Fibroblast of pulmonary artery (primary cell): ENCODE measurements around the gene MED10.

Source experiments
- DNase-seq: peaks from one replicate; pipeline ENCODE4 v3.0.0-alpha.2; 2010; ENCODE audit warnings: low read depth
- H3K4me3 ChIP-seq: replicated peaks from 2 replicates; pipeline ENCODE4 v1.5.1; 2011; ENCODE audit warnings: low read depth, mild to moderate bottlenecking, control low read depth, low read length, moderate library complexity
- CTCF ChIP-seq: IDR thresholded peaks from 2 replicates; pipeline ENCODE4 v1.5.1; 2011; ENCODE audit warnings: mild to moderate bottlenecking, control low read depth, low read length, inconsistent platforms; ENCODE audit errors: missing control alignments

The MED10 gene

GRCh38 chr5:6377905-6378765 lies at the start of gene MED10:
Gene MED10 (minus strand): TSS chr5:6378547. CDS start chr5:6378483, 64 bp downstream.
- TF ChIP-seq CTCF = no peak
- peak; percentile 90 for DNase-seq
- H3K4me3 ChIP-seq = peak within 1 kb of the TSS; percentile 98

GRCh38 chr5:6427694-6428093 lies 49.3 kb upstream of the MED10 start:
- DNase-seq = no peak
- TF ChIP-seq CTCF = no peak
- H3K4me3 ChIP-seq = no peak overlapping the region

GRCh38 chr5:6424700-6425099 lies 46.4 kb upstream of the MED10 start:
- H3K4me3 ChIP-seq = no peak overlapping the region
- no peak for DNase-seq
- no peak for TF ChIP-seq CTCF

GRCh38 chr5:6424110-6424659 lies 45.8 kb upstream of the MED10 start:
- no peak for TF ChIP-seq CTCF
- no peak for DNase-seq
- no peak overlapping the region for H3K4me3 ChIP-seq

- TF ChIP-seq CTCF = no peak
- H3K4me3 ChIP-seq = no peak overlapping the region
- no peak for DNase-seq
These were observed 45.2 kb upstream of the MED10 start for GRCh38 chr5:6423327-6424109.

GRCh38 chr5:6419340-6419852 lies 41.0 kb upstream of the MED10 start:
- no peak for TF ChIP-seq CTCF
- H3K4me3 ChIP-seq = no peak overlapping the region
- DNase-seq = no peak
